ENCODE measurements around the gene MAP3K2. TPM values are rescaled to one million over a fixed set of nuclear protein-coding genes. Genes with fewer than 3 reads are reported as not detected.

Gene MAP3K2
- total RNA-seq, 1 donor from 2014 or later: 34.5 TPM

GRCh38 chr2:127416506-127417001 lies 28.8 kb upstream of the MAP3K2 start:
- peak overlapping the region; percentile 50 for H3K4me3 Mint-ChIP-seq (ENCODE audit: low read depth)
- no peak for DNase-seq (ENCODE audit: low spot score, unreplicated experiment)
- no peaks in the 10 kb centered on the region for H3K36me3 Mint-ChIP-seq (ENCODE audit: insufficient read depth)
- peak overlapping the region; percentile 63 for H3K27ac Mint-ChIP-seq
- H3K4me1 Mint-ChIP-seq (ENCODE audit: low read depth): peaks cover 27% of the 10 kb centered on the region
- no peak for TF ChIP-seq CTCF (IDR thresholded peaks at IDR 0.05; ENCODE audit: unreplicated experiment)
- H3K9me3 Mint-ChIP-seq (ENCODE audit: low read depth): peaks cover 3% of the 10 kb centered on the region
- H3K27me3 Mint-ChIP-seq: peaks cover 39% of the 10 kb centered on the region

GRCh38 chr2:127415593-127416505 lies 28.1 kb upstream of the MAP3K2 start:
- H3K4me1 Mint-ChIP-seq (ENCODE audit: low read depth): peaks cover 34% of the 10 kb centered on the region
- TF ChIP-seq CTCF (IDR thresholded peaks at IDR 0.05; ENCODE audit: unreplicated experiment): peak; percentile 82
- peaks cover 3% of the 10 kb centered on the region for H3K9me3 Mint-ChIP-seq (ENCODE audit: low read depth)
- H3K36me3 Mint-ChIP-seq (ENCODE audit: insufficient read depth): no peaks in the 10 kb centered on the region
- peaks cover 32% of the 10 kb centered on the region for H3K27me3 Mint-ChIP-seq
- peak overlapping the region; percentile 57 for H3K27ac Mint-ChIP-seq
- peak; percentile 77 for DNase-seq (ENCODE audit: low spot score, unreplicated experiment)
- H3K4me3 Mint-ChIP-seq (ENCODE audit: low read depth): peak overlapping the region; percentile 50

GRCh38 chr2:127414638-127415592 lies 27.1 kb upstream of the MAP3K2 start:
- no peak for DNase-seq (ENCODE audit: low spot score, unreplicated experiment)
- Mint-ChIP-seq H3K4me1 (ENCODE audit: low read depth) (peaks cover 37% of the 10 kb centered on the region), H3K4me3 (ENCODE audit: low read depth) (no peak overlapping the region), H3K36me3 (ENCODE audit: insufficient read depth) (no peaks in the 10 kb centered on the region), H3K27ac (no peak overlapping the region), H3K9me3 (ENCODE audit: low read depth) (peaks cover 3% of the 10 kb centered on the region), H3K27me3 (peaks cover 24% of the 10 kb centered on the region)
- TF ChIP-seq CTCF (IDR thresholded peaks at IDR 0.05; ENCODE audit: unreplicated experiment): no peak

- Mint-ChIP-seq H3K27ac (no peak overlapping the region), H3K4me3 (ENCODE audit: low read depth) (no peak overlapping the region), H3K27me3 (peaks cover 24% of the 10 kb centered on the region), H3K4me1 (ENCODE audit: low read depth) (peaks cover 36% of the 10 kb centered on the region), H3K9me3 (ENCODE audit: low read depth) (peaks cover 3% of the 10 kb centered on the region), H3K36me3 (ENCODE audit: insufficient read depth) (no peaks in the 10 kb centered on the region)
- TF ChIP-seq CTCF (IDR thresholded peaks at IDR 0.05; ENCODE audit: unreplicated experiment): no peak
- no peak for DNase-seq (ENCODE audit: low spot score, unreplicated experiment)
These were observed 26.2 kb upstream of the MAP3K2 start for GRCh38 chr2:127413782-127414637.
